ENCODE results near the gene NDUFB10. TPM values are rescaled to one million over a fixed set of nuclear protein-coding genes. Genes with fewer than 3 reads are reported as not detected.
"Not testable (repeated sequence)": the region's sequence is repeated elsewhere in the genome, so short reads cannot be mapped to it uniquely, and the experiment has no call there.

The NDUFB10 gene
- total and polyA plus RNA-seq, 7 experiments from 2014 or later = 40.0 to 180 (median 72.9) TPM

- H3K9me3 ChIP-seq (ENCODE audit: control insufficient read depth in 2 of 3, low read length in 3 of 3) = no peaks in the 10 kb centered on the region
- Mint-ChIP-seq H3K9me3 (no peaks in the 10 kb centered on the region), H3K36me3 (no peaks in the 10 kb centered on the region), H3K4me1 (no peaks in the 10 kb centered on the region), H3K27me3 (peaks cover 0 to 2% (median 0%) of the 10 kb centered on the region in 5 donors), H3K4me3 (no peak overlapping the region), H3K27ac (no peak overlapping the region)
- no peak for DNase-seq
- no peaks in the 10 kb centered on the region for H3K4me1 ChIP-seq (ENCODE audit: control insufficient read depth in 2 of 2, insufficient read depth in 2 of 2, low read length in 2 of 2)
- H3K36me3 ChIP-seq (ENCODE audit: control insufficient read depth in 2 of 3, insufficient read depth in 3 of 3, low read length in 3 of 3) = no peaks in the 10 kb centered on the region
- no peak overlapping the region for H3K4me3 ChIP-seq (ENCODE audit: low read length)
- H3K27me3 ChIP-seq (ENCODE audit: control insufficient read depth in 2 of 2, insufficient read depth in 2 of 2, low read length in 2 of 2) = no peaks in the 10 kb centered on the region
- ChIA-PET CTCF (no interaction called here), POLR2A (interaction anchor here (0.6 to 2.3 kb wide), 2 partner anchors 11 to 14 kb away, joined by 3 to 8 read pairs; partner anchors contain the start of gene RPS2)
- intact Hi-C loops (cut with micrococcal nuclease) = no loop called here
- ATAC-seq = no peak
- H3K27ac ChIP-seq (ENCODE audit: low read depth, low read length) = no peak overlapping the region
Observed at GRCh38 chr16:1950559-1950958, 8.8 kb upstream of the NDUFB10 start.

- H3K27ac ChIP-seq (ENCODE audit: low read depth, low read length) = no peak overlapping the region
- no peak overlapping the region for H3K4me3 ChIP-seq (ENCODE audit: low read length)
- H3K27ac Mint-ChIP-seq = no peak overlapping the region
- peaks cover 0 to 3% (median 0%) of the 10 kb centered on the region in 5 donors for H3K27me3 Mint-ChIP-seq
- no peaks in the 10 kb centered on the region for H3K36me3 Mint-ChIP-seq
- DNase-seq = no peak
- CTCF ChIA-PET = no interaction called here
- no peaks in the 10 kb centered on the region for H3K36me3 ChIP-seq (ENCODE audit: control insufficient read depth in 2 of 3, insufficient read depth in 3 of 3, low read length in 3 of 3)
- no peaks in the 10 kb centered on the region for H3K4me1 Mint-ChIP-seq
- ATAC-seq = no peak
- intact Hi-C loops (cut with micrococcal nuclease) = no loop called here
- H3K9me3 ChIP-seq (ENCODE audit: control insufficient read depth in 2 of 3, low read length in 3 of 3) = no peaks in the 10 kb centered on the region
- H3K4me1 ChIP-seq (ENCODE audit: control insufficient read depth in 2 of 2, insufficient read depth in 2 of 2, low read length in 2 of 2) = peaks cover 0 to 2% of the 10 kb centered on the region in 2 donors
- no peaks in the 10 kb centered on the region for H3K27me3 ChIP-seq (ENCODE audit: control insufficient read depth in 2 of 2, insufficient read depth in 2 of 2, low read length in 2 of 2)
- POLR2A ChIA-PET = interaction anchor here (0.6 to 1.9 kb wide), 2 partner anchors 11 to 142 kb away, joined by 4 to 5 read pairs; partner anchors contain the start of gene MSRB1
- no peaks in the 10 kb centered on the region for H3K9me3 Mint-ChIP-seq
- no peak overlapping the region for H3K4me3 Mint-ChIP-seq
Observed at GRCh38 chr16:1953734-1954133, 5.6 kb upstream of the NDUFB10 start.

- H3K36me3 Mint-ChIP-seq; intact Hi-C loops (cut with micrococcal nuclease); H3K27ac Mint-ChIP-seq; H3K9me3 ChIP-seq (ENCODE audit: control insufficient read depth in 2 of 3, low read length in 3 of 3); H3K4me3 ChIP-seq (ENCODE audit: low read length); H3K27me3 Mint-ChIP-seq; H3K9me3 Mint-ChIP-seq; H3K27me3 ChIP-seq (ENCODE audit: control insufficient read depth in 2 of 2, insufficient read depth in 2 of 2, low read length in 2 of 2); DNase-seq; H3K27ac ChIP-seq (ENCODE audit: low read depth, low read length); CTCF ChIA-PET; ATAC-seq; H3K4me3 Mint-ChIP-seq: not testable (repeated sequence)
- POLR2A ChIA-PET = interaction anchor here (1.4 kb wide), 1 partner anchor 14 kb away, joined by 3 read pairs; no protein-coding TSS in a partner anchor
- H3K4me1 ChIP-seq (ENCODE audit: control insufficient read depth in 2 of 2, insufficient read depth in 2 of 2, low read length in 2 of 2) = peaks cover 15 to 25% of the 10 kb centered on the region in 2 donors
- peaks cover 0 to 15% (median 4%) of the 10 kb centered on the region in 3 experiments for H3K36me3 ChIP-seq (ENCODE audit: control insufficient read depth in 2 of 3, insufficient read depth in 3 of 3, low read length in 3 of 3)
- peaks cover 11 to 25% (median 16%) of the 10 kb centered on the region in 7 donors for H3K4me1 Mint-ChIP-seq
Observed at GRCh38 chr16:1957434-1958142, 1.8 kb upstream of the NDUFB10 start.

- ATAC-seq; H3K27me3 ChIP-seq (ENCODE audit: control insufficient read depth in 2 of 2, insufficient read depth in 2 of 2, low read length in 2 of 2); CTCF ChIA-PET; H3K27ac ChIP-seq (ENCODE audit: low read depth, low read length); DNase-seq; H3K27me3 Mint-ChIP-seq; H3K9me3 Mint-ChIP-seq; H3K4me3 Mint-ChIP-seq; H3K9me3 ChIP-seq (ENCODE audit: control insufficient read depth in 2 of 3, low read length in 3 of 3); H3K4me3 ChIP-seq (ENCODE audit: low read length); intact Hi-C loops (cut with micrococcal nuclease); H3K27ac Mint-ChIP-seq: not testable (repeated sequence)
- peaks cover 0 to 14% (median 5%) of the 10 kb centered on the region in 5 donors for H3K36me3 Mint-ChIP-seq
- POLR2A ChIA-PET = interaction anchor here (1.4 to 3.4 kb wide), 2 partner anchors 13 to 15 kb away, joined by 3 to 38 read pairs; partner anchors contain the start of gene TBL3
- peaks cover 15 to 30% of the 10 kb centered on the region in 2 donors for H3K4me1 ChIP-seq (ENCODE audit: control insufficient read depth in 2 of 2, insufficient read depth in 2 of 2, low read length in 2 of 2)
- peaks cover 3 to 20% (median 9%) of the 10 kb centered on the region in 3 experiments for H3K36me3 ChIP-seq (ENCODE audit: control insufficient read depth in 2 of 3, insufficient read depth in 3 of 3, low read length in 3 of 3)
- peaks cover 11 to 30% (median 17%) of the 10 kb centered on the region in 7 donors for H3K4me1 Mint-ChIP-seq
Observed at GRCh38 chr16:1958143-1958491, 1.2 kb upstream of the NDUFB10 start.

GRCh38 chr16:1958715-1959268 is 546 bp upstream of the NDUFB10 start:
- Histone ChIP-seq H3K4me1 (ENCODE audit: control insufficient read depth in 2 of 2, insufficient read depth in 2 of 2, low read length in 2 of 2) (peaks cover 21 to 36% of the 10 kb centered on the region in 2 donors), H3K27ac (ENCODE audit: low read depth, low read length) (no peak overlapping the region), H3K27me3 (ENCODE audit: control insufficient read depth in 2 of 2, insufficient read depth in 2 of 2, low read length in 2 of 2) (no peaks in the 10 kb centered on the region), H3K9me3 (ENCODE audit: control insufficient read depth in 2 of 3, low read length in 3 of 3) (no peaks in the 10 kb centered on the region), H3K4me3 (ENCODE audit: low read length) (peak overlapping the region; percentile 86), H3K36me3 (ENCODE audit: control insufficient read depth in 2 of 3, insufficient read depth in 3 of 3, low read length in 3 of 3) (peaks cover 8 to 26% (median 10%) of the 10 kb centered on the region in 3 experiments)
- ChIA-PET CTCF (interaction anchor here (0.7 kb wide), 1 partner anchor 182 kb away, joined by 3 read pairs; no protein-coding TSS in a partner anchor), POLR2A (interaction anchor here (0.6 to 3.4 kb wide), 4 partner anchors 12 to 32 kb away, joined by 3 to 38 read pairs (median 4); partner anchors contain the start of genes MSRB1 and TBL3)
- H3K27ac Mint-ChIP-seq = peak overlapping the region in 8 of 9 donors; percentile 44 to 95 (median 86)
- peaks cover 3 to 21% (median 8%) of the 10 kb centered on the region in 5 donors for H3K36me3 Mint-ChIP-seq
- DNase-seq (no peak), ATAC-seq (peak; percentile 17)
- peaks cover 0 to 3% (median 0%) of the 10 kb centered on the region in 11 donors for H3K9me3 Mint-ChIP-seq
- peak overlapping the region; percentile 75 to 97 (median 91) for H3K4me3 Mint-ChIP-seq
- peaks cover 0 to 2% (median 0%) of the 10 kb centered on the region in 5 donors for H3K27me3 Mint-ChIP-seq
- H3K4me1 Mint-ChIP-seq = peaks cover 15 to 37% (median 23%) of the 10 kb centered on the region in 7 donors
- intact Hi-C loops (cut with micrococcal nuclease) = loop anchor here (1.0 kb wide), 7 partner anchors 13 to 195 kb away; partner anchors contain the start of genes MSRB1 (in 2 of the 2), GFER (in 1 of the 2), NTHL1 (in 1 of the 2) and TSC2 (in 1 of the 2)

All from naive thymus-derived CD4-positive, alpha-beta T cell (primary cell).